Thymus (tissue), 11 donors: ENCODE measurements around the gene SLX4IP. TPM values are rescaled to one million over a fixed set of nuclear protein-coding genes. Genes with fewer than 3 reads are reported as not detected.

Source experiments
- DNase-seq, 9 donors: peaks; one replicate each; pipeline ENCODE4 v3.0.0-alpha.2; 2013; ENCODE audit warnings: low spot score in 9 of 9, low read depth in 6 of 9, missing footprints in 1 of 9
- H3K27ac ChIP-seq, 2 donors: one replicate each; pipeline ENCODE4 v1.5.1; 2013; ENCODE audit warnings: control low read depth in 1 of 2, low read depth in 1 of 2, low read length in 1 of 2, mild to moderate bottlenecking in 1 of 2, moderate library complexity in 1 of 2
- H3K27me3 ChIP-seq, 2 donors: one replicate each; pipeline ENCODE4 v1.5.1; 2013; ENCODE audit warnings: low read length in 1 of 2; ENCODE audit not compliant: control insufficient read depth in 2 of 2, insufficient read depth in 1 of 2
- H3K36me3 ChIP-seq, 2 donors: one replicate each; pipeline ENCODE4 v1.5.1; 2013; ENCODE audit warnings: low read length in 1 of 2, mild to moderate bottlenecking in 1 of 2, moderate library complexity in 1 of 2; ENCODE audit not compliant: control insufficient read depth in 2 of 2, insufficient read depth in 2 of 2
- H3K4me1 ChIP-seq, 2 donors: one replicate each; pipeline ENCODE4 v1.5.1; 2013; ENCODE audit warnings: low read length in 2 of 2; ENCODE audit not compliant: control insufficient read depth in 2 of 2, insufficient read depth in 2 of 2
- H3K4me3 ChIP-seq, 2 donors: one replicate each; pipeline ENCODE4 v1.5.1; 2013; ENCODE audit warnings: low read length in 2 of 2, control low read depth in 1 of 2, mild to moderate bottlenecking in 1 of 2
- H3K9me3 ChIP-seq, 2 donors: one replicate each; pipeline ENCODE4 v1.5.1; 2013; ENCODE audit warnings: low read length in 1 of 2, mild to moderate bottlenecking in 1 of 2; ENCODE audit not compliant: control insufficient read depth in 2 of 2, insufficient read depth in 1 of 2
- WGBS: extraction: QIAGEN DNeasy Blood & Tissue Kit; methylation state at CpG from one replicate; pipeline ENCODE4 v1.1.7; 2013; 5-methylcytosine and 5-hydroxymethylcytosine counted together
- polyA plus RNA-seq: library from polyadenylated mRNA; stranded (reverse); fragments of 200-250 nt; gene quantifications from one replicate; pipeline ENCODE4 v1.2.3, GENCODE V29; 2013
- total RNA-seq: library from RNA; stranded (reverse); fragments of 120-200 nt; gene quantifications from one replicate; pipeline ENCODE4 v1.2.4, GENCODE V29; 2013
- donor health status: healthy.

Gene SLX4IP
- total and polyA plus RNA-seq, 2 donors, result 5.1 to 7.4 TPM

GRCh38 chr20:10622657-10623418 lies 187.7 kb downstream of the SLX4IP start:
- Histone ChIP-seq H3K36me3 (peaks cover 0 to 3% of the 10 kb centered on the region in 2 donors), H3K27ac (no peak overlapping the region), H3K9me3 (no peaks in the 10 kb centered on the region), H3K4me1 (no peaks in the 10 kb centered on the region), H3K4me3 (no peak overlapping the region), H3K27me3 (no peaks in the 10 kb centered on the region)
- no peak for DNase-seq
- WGBS, result 95% methylated on average over 16 of the region's 16 CpGs

GRCh38 chr20:10625641-10626040 lies 190.5 kb downstream of the SLX4IP start:
- H3K27ac ChIP-seq, result no peak overlapping the region
- H3K36me3 ChIP-seq, result peaks cover 0 to 3% of the 10 kb centered on the region in 2 donors
- no peak for DNase-seq
- H3K4me3 ChIP-seq, result no peak overlapping the region
- H3K4me1 ChIP-seq, result no peaks in the 10 kb centered on the region
- H3K27me3 ChIP-seq, result no peaks in the 10 kb centered on the region
- 98% methylated on average over 2 of the region's 2 CpGs for WGBS
- no peaks in the 10 kb centered on the region for H3K9me3 ChIP-seq

- H3K4me1 ChIP-seq, result no peaks in the 10 kb centered on the region
- no peak overlapping the region for H3K27ac ChIP-seq
- H3K9me3 ChIP-seq, result no peaks in the 10 kb centered on the region
- no peak for DNase-seq
- H3K27me3 ChIP-seq, result no peaks in the 10 kb centered on the region
- peaks cover 0 to 3% of the 10 kb centered on the region in 2 donors for H3K36me3 ChIP-seq
- no peak overlapping the region for H3K4me3 ChIP-seq
- WGBS, result 94% methylated on average over 3 of the region's 3 CpGs
These were observed 191.8 kb downstream of the SLX4IP start for GRCh38 chr20:10626896-10627295.

- WGBS, result 98% methylated on average over 9 of the region's 9 CpGs
- H3K4me3 ChIP-seq, result no peak overlapping the region
- H3K4me1 ChIP-seq, result peaks cover 0 to 16% of the 10 kb centered on the region in 2 donors
- DNase-seq, result no peak
- no peaks in the 10 kb centered on the region for H3K9me3 ChIP-seq
- H3K36me3 ChIP-seq, result no peaks in the 10 kb centered on the region
- no peak overlapping the region for H3K27ac ChIP-seq
- H3K27me3 ChIP-seq, result no peaks in the 10 kb centered on the region
These were observed 195.0 kb downstream of the SLX4IP start for GRCh38 chr20:10629946-10630650.

- 97% methylated on average over 4 of the region's 4 CpGs for WGBS
- H3K36me3 ChIP-seq, result no peaks in the 10 kb centered on the region
- H3K9me3 ChIP-seq, result no peaks in the 10 kb centered on the region
- DNase-seq, result no peak
- no peak overlapping the region for H3K27ac ChIP-seq
- no peaks in the 10 kb centered on the region for H3K27me3 ChIP-seq
- H3K4me3 ChIP-seq, result no peak overlapping the region
- H3K4me1 ChIP-seq, result peaks cover 0 to 16% of the 10 kb centered on the region in 2 donors
These were observed 196.0 kb downstream of the SLX4IP start for GRCh38 chr20:10631126-10631525.

GRCh38 chr20:10632721-10633509 lies 197.8 kb downstream of the SLX4IP start:
- no peaks in the 10 kb centered on the region for H3K9me3 ChIP-seq
- peak overlapping the region; percentile 3 to 18 for H3K27ac ChIP-seq
- no peak overlapping the region for H3K4me3 ChIP-seq
- no peaks in the 10 kb centered on the region for H3K27me3 ChIP-seq
- no peaks in the 10 kb centered on the region for H3K36me3 ChIP-seq
- no peak for DNase-seq
- 94% methylated on average over 13 of the region's 13 CpGs for WGBS
- H3K4me1 ChIP-seq, result peaks cover 0 to 20% of the 10 kb centered on the region in 2 donors

GRCh38 chr20:10633718-10634117 lies 198.6 kb downstream of the SLX4IP start:
- peak in 2 of 9 donors; percentile 11 to 47 for DNase-seq
- WGBS, result 87% methylated on average over 5 of the region's 5 CpGs
- Histone ChIP-seq H3K27ac (peak overlapping the region in 1 of 2 donors; percentile 24), H3K4me3 (no peak overlapping the region), H3K9me3 (no peaks in the 10 kb centered on the region), H3K27me3 (no peaks in the 10 kb centered on the region), H3K36me3 (no peaks in the 10 kb centered on the region), H3K4me1 (peaks cover 0 to 20% of the 10 kb centered on the region in 2 donors)

GRCh38 chr20:10634211-10634610 lies 199.1 kb downstream of the SLX4IP start:
- WGBS, result 95% methylated on average over 5 of the region's 5 CpGs
- H3K36me3 ChIP-seq, result no peaks in the 10 kb centered on the region
- peaks cover 0 to 20% of the 10 kb centered on the region in 2 donors for H3K4me1 ChIP-seq
- DNase-seq, result no peak
- no peaks in the 10 kb centered on the region for H3K9me3 ChIP-seq
- H3K27ac ChIP-seq, result peak overlapping the region; percentile 24 to 36
- H3K27me3 ChIP-seq, result no peaks in the 10 kb centered on the region
- no peak overlapping the region for H3K4me3 ChIP-seq
